Measurements from ENCODE around the gene NTRK2. TPM values are rescaled to one million over a fixed set of nuclear protein-coding genes. Genes with fewer than 3 reads are reported as not detected.

NTRK2 gene
- polyA plus RNA-seq, 3 donors, result 7.0 to 11.7 (median 11.1) TPM

- 85 to 100% (median 97%) methylated on average over 1 of the region's 1 CpG for WGBS, 3 donors
- no peak overlapping the region for H3K27ac ChIP-seq (ENCODE audit: low read depth, low read length)
Observed at GRCh38 chr9:84758817-84759216, 89.3 kb downstream of the NTRK2 start.

GRCh38 chr9:84759300-84759750 lies 89.8 kb downstream of the NTRK2 start:
- H3K27ac ChIP-seq (ENCODE audit: low read depth, low read length), result no peak overlapping the region
- WGBS, 3 donors, result 57 to 71% (median 67%) methylated on average over 2 of the region's 2 CpGs

- 68 to 80% (median 80%) methylated on average over 2 of the region's 2 CpGs for WGBS, 3 donors
- no peak overlapping the region for H3K27ac ChIP-seq (ENCODE audit: low read depth, low read length)
Observed at GRCh38 chr9:84759804-84760203, 90.3 kb downstream of the NTRK2 start.

GRCh38 chr9:84761137-84761808 lies 91.7 kb downstream of the NTRK2 start:
- WGBS, 3 donors, result 74 to 90% (median 83%) methylated on average over 2 of the region's 2 CpGs
- H3K27ac ChIP-seq (ENCODE audit: low read depth, low read length), result no peak overlapping the region

- no peak overlapping the region for H3K27ac ChIP-seq (ENCODE audit: low read depth, low read length)
- WGBS, 3 donors, result 64 to 85% (median 82%) methylated on average over 3 of the region's 3 CpGs
Observed at GRCh38 chr9:84772511-84772910, 103.0 kb downstream of the NTRK2 start.

- no peak overlapping the region for H3K27ac ChIP-seq (ENCODE audit: low read depth, low read length)
Observed at GRCh38 chr9:84773022-84773421, 103.5 kb downstream of the NTRK2 start.

- WGBS, 3 donors, result 87 to 95% (median 93%) methylated on average over 4 of the region's 4 CpGs
- H3K27ac ChIP-seq (ENCODE audit: low read depth, low read length), result no peak overlapping the region
Observed at GRCh38 chr9:84775056-84775643, 105.6 kb downstream of the NTRK2 start.

GRCh38 chr9:84778570-84778969 lies 109.0 kb downstream of the NTRK2 start:
- H3K27ac ChIP-seq (ENCODE audit: low read depth, low read length), result no peak overlapping the region
- WGBS, 3 donors, result 66 to 79% (median 77%) methylated on average over 5 of the region's 5 CpGs

- WGBS, 3 donors, result 54 to 73% (median 57%) methylated on average over 3 of the region's 3 CpGs
- H3K27ac ChIP-seq (ENCODE audit: low read depth, low read length), result no peak overlapping the region
Observed at GRCh38 chr9:84779883-84780282, 110.4 kb downstream of the NTRK2 start.

- no peak overlapping the region for H3K27ac ChIP-seq (ENCODE audit: low read depth, low read length)
- 83 to 96% (median 93%) methylated on average over 5 of the region's 5 CpGs for WGBS, 3 donors
Observed at GRCh38 chr9:84780385-84780784, 110.9 kb downstream of the NTRK2 start.

- 38 to 47% (median 44%) methylated on average over 2 of the region's 2 CpGs for WGBS, 3 donors
- H3K27ac ChIP-seq (ENCODE audit: low read depth, low read length), result no peak overlapping the region
Observed at GRCh38 chr9:84781458-84781857, 111.9 kb downstream of the NTRK2 start.

- 56 to 62% (median 57%) methylated on average over 11 of the region's 11 CpGs for WGBS, 3 donors
- no peak overlapping the region for H3K27ac ChIP-seq (ENCODE audit: low read depth, low read length)
Observed at GRCh38 chr9:84781931-84782866, 112.7 kb downstream of the NTRK2 start.

- no peak overlapping the region for H3K27ac ChIP-seq (ENCODE audit: low read depth, low read length)
- 82 to 88% (median 86%) methylated on average over 4 of the region's 4 CpGs for WGBS, 3 donors
Observed at GRCh38 chr9:84785792-84786547, 116.4 kb downstream of the NTRK2 start.

GRCh38 chr9:84788803-84789462 lies 119.4 kb downstream of the NTRK2 start:
- 84 to 92% (median 91%) methylated on average over 5 of the region's 5 CpGs for WGBS, 3 donors
- no peak overlapping the region for H3K27ac ChIP-seq (ENCODE audit: low read depth, low read length)

GRCh38 chr9:84789463-84789830 lies 119.9 kb downstream of the NTRK2 start:
- 45 to 87% (median 85%) methylated on average over 5 of the region's 5 CpGs for WGBS, 3 donors
- H3K27ac ChIP-seq (ENCODE audit: low read depth, low read length), result no peak overlapping the region

GRCh38 chr9:84791643-84792042 lies 122.1 kb downstream of the NTRK2 start:
- 67 to 75% (median 69%) methylated on average over 2 of the region's 2 CpGs for WGBS, 3 donors
- H3K27ac ChIP-seq (ENCODE audit: low read depth, low read length), result no peak overlapping the region

GRCh38 chr9:84793251-84793650 lies 123.7 kb downstream of the NTRK2 start:
- no peak overlapping the region for H3K27ac ChIP-seq (ENCODE audit: low read depth, low read length)

GRCh38 chr9:84794981-84795637 lies 125.6 kb downstream of the NTRK2 start:
- 74 to 89% (median 86%) methylated on average over 10 of the region's 10 CpGs for WGBS, 3 donors
- H3K27ac ChIP-seq (ENCODE audit: low read depth, low read length), result no peak overlapping the region

More at GRCh38 chr9:84793251-84793650, 123.7 kb downstream of the NTRK2 start:
- WGBS, 3 donors, result 48 to 89% (median 84%) methylated on average over 3 of the region's 3 CpGs

Data from adipose tissue (tissue), 3 donors.